HG03060 (cell line): Measurements from ENCODE around the gene PRPF39.
"Not testable (repeated sequence)": the region's sequence is repeated elsewhere in the genome, so short reads cannot be mapped to it uniquely, and the experiment has no call there.

Source experiments
- ATAC-seq: cut with Tn5 transposase; IDR thresholded peaks from one replicate; pipeline ENCODE4 v1.9.1; 2021; ENCODE audit warnings: low read depth, moderate number of reproducible peaks; ENCODE audit not compliant: unreplicated experiment

PRPF39 gene

GRCh38 chr14:45080416-45080968 lies 3.4 kb upstream of the PRPF39 start:
- not testable (repeated sequence) for ATAC-seq

- ATAC-seq, result not testable (repeated sequence)
Observed at GRCh38 chr14:45081096-45081495, 2.8 kb upstream of the PRPF39 start.

DNA sequence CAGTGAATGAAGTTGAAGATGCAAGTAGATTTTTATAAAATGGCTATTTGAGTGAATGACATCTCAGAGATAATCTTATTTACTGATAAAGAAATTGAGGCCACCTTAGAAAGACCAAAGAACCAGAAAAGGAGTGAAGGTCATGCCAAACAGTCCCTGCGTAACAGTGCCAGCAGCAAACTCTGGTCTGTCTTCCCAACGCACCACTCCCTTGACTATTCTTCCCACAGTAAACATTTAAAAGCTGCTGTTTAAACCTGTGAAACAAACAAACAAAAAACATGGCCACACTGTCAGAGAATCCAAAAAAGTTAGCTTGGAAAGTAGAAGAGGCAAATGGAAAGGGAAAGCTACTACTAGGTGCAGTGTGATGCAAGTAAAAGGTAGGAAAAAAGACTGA lies 1.5 kb upstream of the PRPF39 start:
- ATAC-seq, result no peak

DNA sequence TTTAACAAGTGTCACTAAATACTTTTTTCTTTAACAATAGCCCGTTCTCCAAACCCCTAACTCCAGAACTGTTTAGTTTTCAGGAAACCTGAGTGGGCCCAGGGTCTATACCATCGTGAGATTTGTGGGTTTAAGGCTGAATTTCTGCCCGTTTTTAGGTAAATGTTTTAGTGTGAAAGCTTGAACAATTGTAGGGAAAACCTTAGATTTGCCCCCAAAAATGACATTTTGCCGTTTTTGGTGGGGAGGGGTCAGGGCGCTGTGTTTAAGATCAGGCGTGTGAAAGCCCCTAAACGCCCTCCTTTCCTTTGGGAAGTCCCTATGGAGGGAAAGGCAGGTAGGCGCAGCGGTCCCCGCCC lies 320 bp upstream of the PRPF39 start:
- no peak for ATAC-seq

DNA sequence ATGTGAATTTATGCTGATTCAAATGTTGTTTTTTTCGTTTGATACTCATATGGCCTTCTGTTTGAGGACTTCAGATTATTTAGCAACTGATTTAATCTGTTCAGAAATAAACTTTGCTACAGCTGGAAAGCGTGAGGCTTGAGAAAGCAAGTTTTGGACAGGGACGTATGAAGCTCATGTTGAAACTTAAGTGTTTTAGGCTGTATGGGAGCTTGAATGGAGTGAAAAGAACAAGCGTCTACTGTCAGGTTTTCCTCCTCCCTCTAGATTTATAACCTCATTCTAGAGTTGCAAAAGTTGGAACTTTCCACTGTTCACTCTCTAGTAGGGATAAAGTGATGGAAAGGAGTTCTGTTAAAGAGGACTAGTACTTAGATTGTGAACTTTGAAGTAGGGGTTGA lies 1.0 kb downstream of the PRPF39 start:
- ATAC-seq, result no peak

DNA sequence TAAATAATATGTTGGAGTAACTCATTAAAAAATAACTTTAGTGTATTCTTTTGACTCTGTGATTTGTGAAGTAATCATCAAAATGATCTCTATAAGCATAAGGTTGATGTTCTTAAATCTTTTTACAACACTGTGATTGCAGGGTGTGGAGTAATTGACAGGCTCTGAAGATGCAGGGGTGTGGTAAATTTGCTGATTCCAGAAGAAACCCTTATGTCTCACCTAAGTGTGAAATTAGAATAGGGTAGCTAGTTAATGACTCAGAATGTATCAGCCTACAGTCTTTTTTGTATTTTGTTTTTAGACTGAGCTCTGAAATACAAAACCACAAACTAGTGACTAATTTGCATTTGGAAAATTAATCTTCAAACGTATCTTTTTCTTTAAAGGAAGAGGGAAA lies 5.9 kb downstream of the PRPF39 start:
- ATAC-seq, result peak; percentile 82

- no peak for ATAC-seq
Observed at GRCh38 chr14:45091710-45092109, 7.8 kb downstream of the PRPF39 start.

GRCh38 chr14:45094275-45094674 lies 10.4 kb downstream of the PRPF39 start:
- no peak for ATAC-seq

- ATAC-seq, result no peak
Observed at GRCh38 chr14:45095143-45095542, 11.2 kb downstream of the PRPF39 start.

- no peak for ATAC-seq
Observed at GRCh38 chr14:45096218-45096617, 12.3 kb downstream of the PRPF39 start.

DNA sequence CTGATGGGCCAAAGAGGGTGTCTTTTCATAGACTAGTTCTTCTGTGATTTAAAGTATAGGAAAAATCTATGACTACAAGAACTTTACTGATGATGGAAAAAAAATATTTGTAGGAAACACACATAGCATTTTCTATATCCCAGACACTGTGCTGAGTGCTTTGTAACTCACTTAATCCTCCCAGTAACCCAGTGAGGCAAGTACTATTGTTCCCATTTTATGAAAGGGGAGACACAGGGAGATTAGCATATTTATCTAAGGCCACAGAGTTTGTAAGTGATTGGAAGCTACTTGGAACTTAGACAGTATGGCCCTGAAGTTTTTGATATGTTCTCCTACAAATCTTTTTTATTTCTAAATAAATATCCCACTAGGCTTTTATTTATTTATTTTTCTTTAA lies 19.9 kb downstream of the PRPF39 start:
- ATAC-seq, result no peak

DNA sequence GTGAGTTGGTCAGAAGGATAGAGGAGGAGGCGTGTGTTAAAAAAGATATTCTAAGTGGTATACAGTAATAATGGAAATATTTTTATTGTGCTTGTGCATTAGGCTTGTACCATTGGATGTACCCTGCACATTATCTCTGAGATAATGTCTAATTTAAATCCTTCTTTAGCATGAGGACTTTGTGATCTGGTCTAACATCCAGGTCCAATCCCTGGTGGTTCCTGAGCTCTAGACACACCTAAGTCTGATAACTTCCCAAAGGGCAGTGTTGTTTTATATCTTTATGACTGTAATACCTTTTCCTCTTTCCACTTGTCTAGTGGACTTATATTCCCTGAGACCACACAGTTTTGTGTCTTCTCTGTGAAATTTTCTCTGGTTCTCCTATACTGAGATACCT lies 20.6 kb downstream of the PRPF39 start:
- no peak for ATAC-seq

GRCh38 chr14:45112896-45113781 lies 29.2 kb downstream of the PRPF39 start:
- ATAC-seq, result no peak

DNA sequence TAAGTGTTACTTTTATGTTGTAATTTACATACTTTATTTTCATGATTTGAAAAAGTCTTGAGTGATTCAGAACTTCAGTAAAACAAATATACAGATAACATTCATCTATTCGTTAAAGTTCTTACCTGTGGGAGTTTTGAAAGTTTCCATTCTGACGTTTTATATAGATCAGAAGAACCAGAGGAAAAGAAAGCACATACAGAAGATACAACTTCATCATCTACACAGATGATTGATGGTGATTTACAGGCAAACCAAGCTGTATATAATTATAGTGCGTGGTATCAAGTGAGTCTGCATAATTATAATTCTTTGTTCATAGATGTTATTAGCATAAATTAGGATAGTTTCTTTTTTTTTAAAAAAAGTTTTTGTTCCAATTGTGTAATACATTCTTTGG lies 30.4 kb downstream of the PRPF39 start:
- no peak for ATAC-seq

DNA sequence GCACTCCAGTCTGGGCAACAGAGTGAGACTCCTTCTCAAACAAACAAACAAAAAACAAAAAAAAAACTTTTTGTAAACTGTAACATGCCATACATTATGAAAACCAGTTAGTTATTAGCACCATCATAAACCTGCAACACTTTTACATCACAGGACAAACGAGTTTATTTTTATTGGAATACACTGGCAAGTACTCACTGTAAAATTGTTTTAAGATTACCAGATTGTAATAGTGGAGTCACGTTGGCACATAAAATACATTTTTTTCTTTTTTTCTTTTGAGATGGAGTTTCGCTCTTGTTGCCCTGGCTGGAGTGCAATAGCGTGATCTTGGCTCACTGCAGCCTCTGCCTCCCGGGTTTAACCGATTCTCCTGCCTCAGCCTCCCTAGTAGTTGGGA lies 34.7 kb downstream of the PRPF39 start:
- ATAC-seq, result no peak

DNA sequence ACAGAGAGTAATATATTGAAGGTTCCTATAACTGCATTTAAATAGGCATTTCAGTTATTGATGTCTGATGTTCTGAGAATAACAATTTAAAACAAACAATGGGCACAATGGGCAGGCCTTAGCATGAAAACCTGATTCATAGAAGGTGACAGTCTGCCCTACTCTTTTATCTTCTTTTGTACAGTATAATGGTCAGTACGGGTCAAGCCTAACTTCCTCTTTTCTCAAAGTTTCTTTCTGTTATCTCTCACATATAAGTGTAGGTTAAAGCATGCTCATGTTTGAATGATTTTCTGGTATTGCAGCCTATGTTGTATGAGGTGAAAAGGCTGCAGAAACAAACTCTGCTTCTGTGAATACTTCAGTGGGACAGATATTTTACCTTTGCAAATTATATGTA lies 36.2 kb downstream of the PRPF39 start:
- ATAC-seq, result no peak

DNA sequence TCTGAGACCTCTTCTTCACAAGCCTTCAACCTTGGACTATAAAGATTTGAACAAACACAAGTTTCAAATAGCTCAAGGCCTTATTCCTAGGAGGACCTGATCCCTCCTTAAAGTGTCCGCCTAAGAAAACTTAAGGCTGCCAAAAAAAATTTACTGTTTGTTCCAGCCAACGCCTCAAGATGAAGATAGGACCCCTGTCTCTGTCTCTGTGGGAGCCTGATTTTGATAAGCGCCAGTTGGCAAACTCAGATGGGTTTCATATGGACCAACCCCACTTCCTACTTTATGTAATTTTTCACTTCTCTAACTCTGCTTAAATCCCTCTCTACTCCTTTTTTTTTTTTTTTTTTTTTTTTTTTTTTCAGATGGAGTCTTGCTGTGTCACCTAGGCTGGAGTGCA lies 39.4 kb downstream of the PRPF39 start:
- ATAC-seq, result no peak

DNA sequence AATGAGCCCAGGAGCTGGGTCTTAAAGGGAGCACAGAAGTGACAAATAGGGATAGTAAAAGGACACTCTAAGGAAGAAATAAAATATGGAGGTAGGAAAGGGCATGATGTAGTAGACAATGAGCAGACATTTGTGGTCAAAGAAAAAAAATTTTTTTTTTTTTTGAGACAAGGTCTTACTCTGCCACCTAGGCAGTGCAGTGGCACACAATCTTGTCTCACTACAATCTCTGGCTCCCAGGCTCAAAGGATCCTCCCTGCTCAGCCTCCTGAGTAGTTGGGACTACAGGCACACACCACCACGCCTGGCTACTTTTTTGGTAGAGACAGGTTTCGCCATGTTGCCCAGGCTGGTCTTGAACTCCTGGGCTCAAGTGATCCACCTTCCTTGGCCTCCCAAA lies 41.8 kb downstream of the PRPF39 start:
- ATAC-seq, result no peak

GRCh38 chr14:45128963-45129629 lies 45.2 kb downstream of the PRPF39 start:
- no peak for ATAC-seq

DNA sequence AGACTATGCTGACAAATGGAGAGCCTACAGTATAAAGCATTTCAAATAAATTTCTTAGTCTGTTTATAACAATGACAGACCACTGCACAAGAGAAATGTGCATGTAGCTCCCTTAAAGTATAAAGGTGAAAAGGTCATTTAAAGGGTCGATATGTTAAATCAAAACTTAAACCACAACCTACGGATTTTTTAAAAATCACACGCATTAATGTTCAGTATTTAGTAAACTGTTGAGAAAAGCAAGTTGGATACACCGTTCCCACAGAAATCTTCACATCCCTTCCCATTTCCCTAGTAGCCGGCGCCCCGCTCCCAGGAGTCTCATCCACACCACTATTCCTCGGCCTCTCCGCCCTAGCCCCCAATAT lies 49.8 kb downstream of the PRPF39 start:
- no peak for ATAC-seq

- peak; percentile 86 for ATAC-seq
Observed at GRCh38 chr14:45134051-45134958, 50.4 kb downstream of the PRPF39 start, which contains the start of gene FKBP3. TSS of gene FKBP3 (minus strand) at chr14:45134481. CDS start at chr14:45134456, 25 bp downstream.
